Lung (tissue), 12 donors: Measurements from ENCODE around the gene SYTL3. TPM values are rescaled to one million over a fixed set of nuclear protein-coding genes. Genes with fewer than 3 reads are reported as not detected.
A peak's percentile ranks its signal among the peaks of the same experiment; 100 is the strongest.

ENCODE experiments used
- ATAC-seq: fragments of 200-7000 bp; cut with Tn5 transposase; one replicate; pipeline ENCODE4 v1.9.1; 2020; ENCODE audit warnings: moderate number of reproducible peaks; ENCODE audit not compliant: insufficient read depth, low FRiP score
- DNase-seq, 3 donors: peaks; one replicate each; pipeline ENCODE4 v3.0.0-alpha.2; 2013 to 2017
- H3K27ac ChIP-seq, 2 donors: one replicate each; pipeline ENCODE4 v1.5.1; 2013; ENCODE audit warnings: mild to moderate bottlenecking in 2 of 2, moderate library complexity in 2 of 2, control low read depth in 1 of 2, inconsistent platforms in 1 of 2, low read depth in 1 of 2, low read length in 1 of 2
- H3K27me3 ChIP-seq, 3 donors: one replicate each; pipeline ENCODE4 v1.5.1; 2013; ENCODE audit warnings: low read length in 2 of 3; ENCODE audit not compliant: control insufficient read depth in 3 of 3, insufficient read depth in 3 of 3
- H3K36me3 ChIP-seq, 4 donors: one replicate each; pipeline ENCODE4 v1.5.1; 2013; ENCODE audit warnings: low read length in 4 of 4, mild to moderate bottlenecking in 1 of 4, moderate library complexity in 1 of 4; ENCODE audit not compliant: control insufficient read depth in 4 of 4, insufficient read depth in 4 of 4
- H3K4me1 ChIP-seq, 5 donors: one replicate each; pipeline ENCODE4 v1.5.1; 2013; ENCODE audit warnings: low read length in 5 of 5, mild to moderate bottlenecking in 2 of 5, moderate library complexity in 1 of 5; ENCODE audit not compliant: control insufficient read depth in 5 of 5, insufficient read depth in 5 of 5
- H3K4me3 ChIP-seq: one replicate; pipeline ENCODE4 v1.5.1; 2013; ENCODE audit warnings: mild to moderate bottlenecking, control low read depth, moderate library complexity
- H3K9ac ChIP-seq, 2 donors: one replicate each; pipeline ENCODE4 v1.5.1; 2013; ENCODE audit warnings: low read length in 2 of 2, control low read depth in 1 of 2; ENCODE audit not compliant: insufficient read depth in 1 of 2
- H3K9me3 ChIP-seq, 4 donors: one replicate each; pipeline ENCODE4 v1.5.1; 2013; ENCODE audit warnings: low read length in 3 of 4, mild to moderate bottlenecking in 1 of 4, moderate library complexity in 1 of 4; ENCODE audit not compliant: control insufficient read depth in 4 of 4, insufficient read depth in 3 of 4
- WGBS, 2 donors: extraction: QIAGEN DNeasy Blood & Tissue Kit; methylation state at CpG; one replicate each; pipeline ENCODE4 v1.1.7; 2013; 5-methylcytosine and 5-hydroxymethylcytosine counted together
- polyA plus RNA-seq, 2 donors: library from polyadenylated mRNA; stranded (reverse); fragments of 200-250 nt; gene quantifications; one replicate each; pipeline ENCODE4 v1.2.1, GENCODE V29; 2013
- total RNA-seq, 2 donors: library from RNA; depleted of rRNA in 1 of 2; stranded (reverse); fragments of >200 nt in 1 of 2; gene quantifications; one replicate each; pipeline ENCODE4 v1.2.1, GENCODE V29; 2014 to 2021
- TF ChIP-seq, protein P1 (sequence below): IDR thresholded peaks from 2 replicates; pipeline ENCODE4 v1.5.1; 2012; ENCODE audit warnings: mild to moderate bottlenecking; ENCODE audit errors: control extremely low read depth, extremely low read depth
- donor health status: control.
- donor health status: control.
- donor health status: Bipolar disorder and iron deficiency.
- donor health status: healthy.
- donor health status: DM: yes; HTN: yes; CAD: no.

Gene SYTL3
- total and polyA plus RNA-seq, 4 donors: 6.5 to 20.0 (median 15.6) TPM

DNA sequence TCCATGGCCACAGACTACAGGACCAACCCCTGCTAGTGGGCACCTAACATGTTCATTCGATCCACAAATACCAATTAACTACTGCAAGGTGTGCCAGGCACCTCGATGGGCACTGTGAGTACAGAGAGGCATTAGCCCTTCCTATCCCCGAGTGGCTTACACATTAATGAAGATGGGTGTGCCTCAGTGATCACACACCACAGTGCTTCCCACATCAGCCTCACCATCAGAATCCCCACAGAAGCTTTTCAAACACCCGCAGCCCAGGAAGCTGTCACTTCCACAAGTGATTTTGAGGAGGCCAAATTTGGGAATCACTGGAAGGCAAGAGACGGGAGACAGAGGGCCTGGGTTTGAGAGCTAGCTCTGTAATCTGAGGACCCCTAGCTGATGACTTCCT is 145.7 kb downstream of the SYTL3 start:
- H3K27me3 ChIP-seq: no peaks in the 10 kb centered on the region
- H3K4me3 ChIP-seq: no peak overlapping the region
- TF ChIP-seq, protein P1, sequence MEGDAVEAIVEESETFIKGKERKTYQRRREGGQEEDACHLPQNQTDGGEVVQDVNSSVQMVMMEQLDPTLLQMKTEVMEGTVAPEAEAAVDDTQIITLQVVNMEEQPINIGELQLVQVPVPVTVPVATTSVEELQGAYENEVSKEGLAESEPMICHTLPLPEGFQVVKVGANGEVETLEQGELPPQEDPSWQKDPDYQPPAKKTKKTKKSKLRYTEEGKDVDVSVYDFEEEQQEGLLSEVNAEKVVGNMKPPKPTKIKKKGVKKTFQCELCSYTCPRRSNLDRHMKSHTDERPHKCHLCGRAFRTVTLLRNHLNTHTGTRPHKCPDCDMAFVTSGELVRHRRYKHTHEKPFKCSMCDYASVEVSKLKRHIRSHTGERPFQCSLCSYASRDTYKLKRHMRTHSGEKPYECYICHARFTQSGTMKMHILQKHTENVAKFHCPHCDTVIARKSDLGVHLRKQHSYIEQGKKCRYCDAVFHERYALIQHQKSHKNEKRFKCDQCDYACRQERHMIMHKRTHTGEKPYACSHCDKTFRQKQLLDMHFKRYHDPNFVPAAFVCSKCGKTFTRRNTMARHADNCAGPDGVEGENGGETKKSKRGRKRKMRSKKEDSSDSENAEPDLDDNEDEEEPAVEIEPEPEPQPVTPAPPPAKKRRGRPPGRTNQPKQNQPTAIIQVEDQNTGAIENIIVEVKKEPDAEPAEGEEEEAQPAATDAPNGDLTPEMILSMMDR: no peak
- H3K4me1 ChIP-seq: peaks cover 18 to 38% (median 21%) of the 10 kb centered on the region in 5 donors
- no peak for ATAC-seq
- H3K9ac ChIP-seq: no peak overlapping the region
- H3K27ac ChIP-seq: no peak overlapping the region
- no peaks in the 10 kb centered on the region for H3K36me3 ChIP-seq
- H3K9me3 ChIP-seq: no peaks in the 10 kb centered on the region
- WGBS, 2 donors: 70 to 92% methylated on average over 5 of the region's 5 CpGs
- DNase-seq: no peak

DNA sequence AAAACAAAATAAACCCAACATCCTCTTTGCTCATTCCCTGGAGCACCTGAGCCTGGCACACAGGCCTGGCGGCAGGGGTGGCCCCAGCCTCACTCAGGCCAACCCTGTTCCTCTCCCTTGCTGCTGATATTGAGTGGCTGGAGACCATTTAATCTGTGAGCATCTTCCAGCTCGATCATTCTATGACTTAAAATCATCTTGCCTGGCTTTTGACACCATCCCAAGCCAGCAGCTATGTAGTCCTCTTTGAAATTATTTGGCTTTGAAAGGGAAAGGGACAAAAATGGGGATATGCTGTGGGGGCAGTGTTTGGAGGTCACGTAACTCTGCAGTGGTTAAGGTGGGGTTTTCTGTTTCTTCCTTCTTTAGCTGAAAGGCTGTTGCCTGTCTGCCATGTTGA is 146.5 kb downstream of the SYTL3 start:
- WGBS, 2 donors: 83 to 85% methylated on average over 3 of the region's 3 CpGs
- Histone ChIP-seq H3K27me3 (no peaks in the 10 kb centered on the region), H3K4me3 (no peak overlapping the region), H3K36me3 (peaks cover 0 to 2% (median 0%) of the 10 kb centered on the region in 4 donors), H3K9me3 (no peaks in the 10 kb centered on the region), H3K9ac (no peak overlapping the region), H3K27ac (no peak overlapping the region), H3K4me1 (peaks cover 18 to 34% (median 23%) of the 10 kb centered on the region in 5 donors)
- DNase-seq: no peak
- no peak for ATAC-seq
- TF ChIP-seq, protein P1: no peak

DNA sequence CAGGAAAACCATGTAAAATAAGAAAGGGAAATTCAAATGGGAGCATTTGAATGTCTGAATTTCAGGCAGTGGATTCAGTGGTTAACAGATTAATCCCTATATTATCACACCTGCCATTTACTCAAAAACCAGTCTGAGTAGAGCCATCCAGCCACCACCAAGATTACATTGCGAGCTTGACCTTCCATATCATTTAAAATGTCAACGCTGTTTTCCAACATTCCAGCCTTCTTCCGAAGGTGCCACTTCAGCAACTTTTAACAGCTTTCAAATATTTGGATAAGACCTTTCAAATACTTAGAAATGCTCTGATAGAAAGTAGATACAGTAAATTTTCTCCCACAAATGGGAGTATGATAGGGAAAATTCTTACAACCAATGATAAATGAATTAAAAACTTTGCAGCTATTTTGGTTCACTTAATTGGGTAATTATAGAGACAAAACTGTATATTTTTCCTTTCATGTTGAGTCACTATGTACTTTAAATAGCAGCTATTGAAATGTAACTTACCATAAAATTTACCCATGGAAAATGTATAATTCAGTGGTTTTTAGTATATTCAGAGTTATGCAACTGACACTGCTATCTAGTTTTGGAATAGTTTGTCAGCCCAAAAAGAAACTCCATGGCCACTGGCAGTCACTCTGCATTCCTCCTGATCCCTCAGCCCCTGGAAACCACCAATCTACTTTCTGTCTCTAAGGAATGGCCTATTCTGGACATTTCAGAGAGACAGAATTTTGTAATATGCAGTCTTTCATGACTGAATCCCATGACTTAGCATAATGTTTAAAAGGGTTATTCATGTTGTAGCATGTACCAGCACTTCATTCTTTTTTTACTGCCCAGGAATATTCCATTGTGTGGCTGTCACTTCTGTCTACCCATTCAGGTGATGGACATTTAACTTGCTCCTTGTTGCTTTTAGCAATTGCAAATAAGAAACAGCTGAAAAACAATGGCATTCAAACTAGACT is 147.8 kb downstream of the SYTL3 start:
- Histone ChIP-seq H3K4me1 (peaks cover 18 to 36% (median 26%) of the 10 kb centered on the region in 5 donors), H3K4me3 (no peak overlapping the region), H3K27ac (peak overlapping the region in 1 of 2 donors; percentile 59), H3K9ac (no peak overlapping the region), H3K36me3 (peaks cover 0 to 5% (median 2%) of the 10 kb centered on the region in 4 donors), H3K27me3 (no peaks in the 10 kb centered on the region), H3K9me3 (no peaks in the 10 kb centered on the region)
- ATAC-seq (no peak), DNase-seq (peak in 2 of 3 donors; percentile 49 to 59)
- WGBS, 2 donors: 49 to 74% methylated on average over 3 of the region's 3 CpGs
- TF ChIP-seq, protein P1: no peak
